Measurements from ENCODE around the gene SP100. TPM values are rescaled to one million over a fixed set of nuclear protein-coding genes. Genes with fewer than 3 reads are reported as not detected.

Gene SP100
- total RNA-seq, 1 donor: 252 TPM

- no peak overlapping the region for H3K4me3 ChIP-seq (ENCODE audit: low read length)
- peaks cover 23% of the 10 kb centered on the region for H3K9me3 ChIP-seq (ENCODE audit: low read depth, low read length)
- peaks cover 5% of the 10 kb centered on the region for H3K4me1 ChIP-seq (ENCODE audit: insufficient read depth, low read length)
- H3K27me3 ChIP-seq (ENCODE audit: insufficient read depth, low read length): no peaks in the 10 kb centered on the region
Measured at GRCh38 chr2:230520875-230521155, 104.8 kb downstream of the SP100 start.

GRCh38 chr2:230521386-230521785 lies 105.4 kb downstream of the SP100 start:
- H3K4me1 ChIP-seq (ENCODE audit: insufficient read depth, low read length): peaks cover 6% of the 10 kb centered on the region
- H3K9me3 ChIP-seq (ENCODE audit: low read depth, low read length): peaks cover 23% of the 10 kb centered on the region
- H3K27me3 ChIP-seq (ENCODE audit: insufficient read depth, low read length): no peaks in the 10 kb centered on the region
- no peak overlapping the region for H3K4me3 ChIP-seq (ENCODE audit: low read length)

GRCh38 chr2:230525682-230526081 lies 109.7 kb downstream of the SP100 start:
- Histone ChIP-seq H3K9me3 (ENCODE audit: low read depth, low read length) (peaks cover 14% of the 10 kb centered on the region), H3K27me3 (ENCODE audit: insufficient read depth, low read length) (no peaks in the 10 kb centered on the region), H3K4me3 (ENCODE audit: low read length) (no peak overlapping the region), H3K4me1 (ENCODE audit: insufficient read depth, low read length) (peaks cover 6% of the 10 kb centered on the region)

- H3K9me3 ChIP-seq (ENCODE audit: low read depth, low read length): no peaks in the 10 kb centered on the region
- no peaks in the 10 kb centered on the region for H3K27me3 ChIP-seq (ENCODE audit: insufficient read depth, low read length)
- peaks cover 12% of the 10 kb centered on the region for H3K4me1 ChIP-seq (ENCODE audit: insufficient read depth, low read length)
- no peak overlapping the region for H3K4me3 ChIP-seq (ENCODE audit: low read length)
Measured at GRCh38 chr2:230537531-230537976, 121.6 kb downstream of the SP100 start.

GRCh38 chr2:230540332-230540731 lies 124.3 kb downstream of the SP100 start:
- H3K4me1 ChIP-seq (ENCODE audit: insufficient read depth, low read length): peaks cover 12% of the 10 kb centered on the region
- no peak overlapping the region for H3K4me3 ChIP-seq (ENCODE audit: low read length)
- H3K9me3 ChIP-seq (ENCODE audit: low read depth, low read length): no peaks in the 10 kb centered on the region

GRCh38 chr2:230541934-230542380 lies 126.0 kb downstream of the SP100 start:
- H3K4me1 ChIP-seq (ENCODE audit: insufficient read depth, low read length): peaks cover 8% of the 10 kb centered on the region
- H3K27me3 ChIP-seq (ENCODE audit: insufficient read depth, low read length): no peaks in the 10 kb centered on the region
- H3K4me3 ChIP-seq (ENCODE audit: low read length): no peak overlapping the region
- H3K9me3 ChIP-seq (ENCODE audit: low read depth, low read length): no peaks in the 10 kb centered on the region

More at GRCh38 chr2:230540332-230540731, 124.3 kb downstream of the SP100 start:
- H3K27me3 ChIP-seq (ENCODE audit: insufficient read depth, low read length): no peaks in the 10 kb centered on the region

GRCh38 chr2:230542751-230543150 lies 126.8 kb downstream of the SP100 start:
- Histone ChIP-seq H3K4me1 (ENCODE audit: insufficient read depth, low read length) (peaks cover under 1% of the 10 kb centered on the region), H3K27me3 (ENCODE audit: insufficient read depth, low read length) (no peaks in the 10 kb centered on the region), H3K4me3 (ENCODE audit: low read length) (no peak overlapping the region), H3K9me3 (ENCODE audit: low read depth, low read length) (no peaks in the 10 kb centered on the region)

- Histone ChIP-seq H3K27me3 (ENCODE audit: insufficient read depth, low read length) (no peaks in the 10 kb centered on the region), H3K4me3 (ENCODE audit: low read length) (no peak overlapping the region), H3K4me1 (ENCODE audit: insufficient read depth, low read length) (peaks cover 4% of the 10 kb centered on the region), H3K9me3 (ENCODE audit: low read depth, low read length) (no peaks in the 10 kb centered on the region)
Measured at GRCh38 chr2:230552181-230552580, 136.2 kb downstream of the SP100 start.

GRCh38 chr2:230557065-230557464 lies 141.1 kb downstream of the SP100 start:
- peaks cover 4% of the 10 kb centered on the region for H3K4me1 ChIP-seq (ENCODE audit: insufficient read depth, low read length)
- H3K27me3 ChIP-seq (ENCODE audit: insufficient read depth, low read length): no peaks in the 10 kb centered on the region
- H3K9me3 ChIP-seq (ENCODE audit: low read depth, low read length): no peaks in the 10 kb centered on the region
- no peak overlapping the region for H3K4me3 ChIP-seq (ENCODE audit: low read length)

GRCh38 chr2:230564805-230565779 lies 149.1 kb downstream of the SP100 start:
- Histone ChIP-seq H3K9me3 (ENCODE audit: low read depth, low read length) (no peaks in the 10 kb centered on the region), H3K4me1 (ENCODE audit: insufficient read depth, low read length) (peaks cover 12% of the 10 kb centered on the region), H3K27me3 (ENCODE audit: insufficient read depth, low read length) (no peaks in the 10 kb centered on the region), H3K4me3 (ENCODE audit: low read length) (no peak overlapping the region)

GRCh38 chr2:230569298-230569697 lies 153.3 kb downstream of the SP100 start:
- Histone ChIP-seq H3K9me3 (ENCODE audit: low read depth, low read length) (no peaks in the 10 kb centered on the region), H3K4me1 (ENCODE audit: insufficient read depth, low read length) (peaks cover 12% of the 10 kb centered on the region), H3K27me3 (ENCODE audit: insufficient read depth, low read length) (no peaks in the 10 kb centered on the region), H3K4me3 (ENCODE audit: low read length) (no peak overlapping the region)

GRCh38 chr2:230570987-230571386 lies 155.0 kb downstream of the SP100 start:
- no peaks in the 10 kb centered on the region for H3K9me3 ChIP-seq (ENCODE audit: low read depth, low read length)
- no peaks in the 10 kb centered on the region for H3K27me3 ChIP-seq (ENCODE audit: insufficient read depth, low read length)
- H3K4me3 ChIP-seq (ENCODE audit: low read length): no peak overlapping the region
- H3K4me1 ChIP-seq (ENCODE audit: insufficient read depth, low read length): no peaks in the 10 kb centered on the region

GRCh38 chr2:230575642-230576324 lies 159.8 kb downstream of the SP100 start:
- H3K4me1 ChIP-seq (ENCODE audit: insufficient read depth, low read length): no peaks in the 10 kb centered on the region
- H3K4me3 ChIP-seq (ENCODE audit: low read length): no peak overlapping the region
- no peaks in the 10 kb centered on the region for H3K27me3 ChIP-seq (ENCODE audit: insufficient read depth, low read length)
- H3K9me3 ChIP-seq (ENCODE audit: low read depth, low read length): no peaks in the 10 kb centered on the region

- H3K4me3 ChIP-seq (ENCODE audit: low read length): no peak overlapping the region
- no peaks in the 10 kb centered on the region for H3K9me3 ChIP-seq (ENCODE audit: low read depth, low read length)
- no peaks in the 10 kb centered on the region for H3K27me3 ChIP-seq (ENCODE audit: insufficient read depth, low read length)
- no peaks in the 10 kb centered on the region for H3K4me1 ChIP-seq (ENCODE audit: insufficient read depth, low read length)
Measured at GRCh38 chr2:230577114-230577513, 161.1 kb downstream of the SP100 start.

GRCh38 chr2:230578106-230578505 lies 162.1 kb downstream of the SP100 start:
- no peaks in the 10 kb centered on the region for H3K27me3 ChIP-seq (ENCODE audit: insufficient read depth, low read length)

More at GRCh38 chr2:230578106-230578505, 162.1 kb downstream of the SP100 start:
- H3K4me3 ChIP-seq (ENCODE audit: low read length): no peak overlapping the region
- no peaks in the 10 kb centered on the region for H3K9me3 ChIP-seq (ENCODE audit: low read depth, low read length)
- H3K4me1 ChIP-seq (ENCODE audit: insufficient read depth, low read length): peaks cover 5% of the 10 kb centered on the region

Measured in mononuclear cell (primary cell).